GM12801 (cell line): ENCODE measurements around the gene SPATA6L.

Experiments
- TF ChIP-seq, protein P1 (sequence below): IDR thresholded peaks from one replicate; pipeline ENCODE4 v1.5.1; 2011; ENCODE audit warnings: control low read depth; ENCODE audit not compliant: insufficient read length; ENCODE audit errors: extremely low read depth

The SPATA6L gene

DNA sequence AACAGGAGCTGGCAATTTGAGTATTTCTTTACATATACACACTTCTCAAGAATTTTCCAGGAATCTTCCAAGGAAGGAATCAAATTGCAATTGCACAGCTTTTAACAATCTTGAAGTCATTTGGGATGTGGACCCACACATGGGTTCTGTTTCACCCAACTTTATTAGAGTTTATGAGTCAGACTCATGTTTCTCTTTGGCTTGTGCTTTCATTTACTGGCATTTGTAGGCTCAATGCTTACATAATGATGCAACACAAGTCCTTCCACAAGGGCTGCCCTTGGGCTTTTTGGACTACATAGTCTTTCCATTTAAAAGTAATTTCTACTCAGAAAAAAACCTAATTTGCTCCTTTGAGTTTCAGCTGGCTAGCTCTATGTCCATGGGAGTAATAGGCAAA is 8.5 kb upstream of the SPATA6L start:
- TF ChIP-seq, protein P1, sequence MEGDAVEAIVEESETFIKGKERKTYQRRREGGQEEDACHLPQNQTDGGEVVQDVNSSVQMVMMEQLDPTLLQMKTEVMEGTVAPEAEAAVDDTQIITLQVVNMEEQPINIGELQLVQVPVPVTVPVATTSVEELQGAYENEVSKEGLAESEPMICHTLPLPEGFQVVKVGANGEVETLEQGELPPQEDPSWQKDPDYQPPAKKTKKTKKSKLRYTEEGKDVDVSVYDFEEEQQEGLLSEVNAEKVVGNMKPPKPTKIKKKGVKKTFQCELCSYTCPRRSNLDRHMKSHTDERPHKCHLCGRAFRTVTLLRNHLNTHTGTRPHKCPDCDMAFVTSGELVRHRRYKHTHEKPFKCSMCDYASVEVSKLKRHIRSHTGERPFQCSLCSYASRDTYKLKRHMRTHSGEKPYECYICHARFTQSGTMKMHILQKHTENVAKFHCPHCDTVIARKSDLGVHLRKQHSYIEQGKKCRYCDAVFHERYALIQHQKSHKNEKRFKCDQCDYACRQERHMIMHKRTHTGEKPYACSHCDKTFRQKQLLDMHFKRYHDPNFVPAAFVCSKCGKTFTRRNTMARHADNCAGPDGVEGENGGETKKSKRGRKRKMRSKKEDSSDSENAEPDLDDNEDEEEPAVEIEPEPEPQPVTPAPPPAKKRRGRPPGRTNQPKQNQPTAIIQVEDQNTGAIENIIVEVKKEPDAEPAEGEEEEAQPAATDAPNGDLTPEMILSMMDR = no peak

DNA sequence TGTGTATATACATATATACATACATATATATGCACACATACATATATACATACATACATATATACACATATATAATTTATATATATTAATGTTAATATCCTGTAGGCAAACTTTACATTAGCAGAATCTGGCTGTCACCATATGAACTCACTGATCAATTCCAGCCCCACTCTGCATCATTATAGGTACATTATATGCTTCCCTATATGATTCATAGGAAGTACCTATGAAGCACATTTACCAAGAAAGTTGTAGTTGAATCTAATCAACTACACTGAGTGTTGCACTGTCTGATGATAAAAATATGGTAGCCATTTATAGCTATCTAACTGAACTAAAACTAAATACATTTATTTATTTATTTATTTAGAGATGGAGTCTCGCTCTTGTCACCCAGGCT is 5.5 kb upstream of the SPATA6L start:
- TF ChIP-seq, protein P1 = no peak

DNA sequence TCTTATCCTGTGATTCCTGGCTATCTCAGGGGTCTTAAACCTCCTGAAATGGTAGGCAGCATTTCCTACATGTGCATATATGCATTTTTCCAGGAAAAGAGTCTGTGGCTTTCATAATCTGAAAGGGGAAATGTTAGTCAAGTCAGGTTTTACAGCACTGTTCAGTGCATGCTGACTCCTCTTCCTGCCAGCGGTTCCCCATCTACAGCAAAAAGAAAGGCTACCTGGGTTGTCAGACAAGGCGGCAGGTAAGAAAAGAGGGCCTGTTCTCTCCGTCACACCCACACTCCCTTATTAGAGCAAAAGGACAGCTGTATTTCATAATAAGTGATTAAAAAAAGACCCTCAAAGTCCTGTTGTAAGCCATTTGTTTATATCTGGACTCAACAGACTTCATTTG is 4.3 kb upstream of the SPATA6L start:
- TF ChIP-seq, protein P1 = no peak

DNA sequence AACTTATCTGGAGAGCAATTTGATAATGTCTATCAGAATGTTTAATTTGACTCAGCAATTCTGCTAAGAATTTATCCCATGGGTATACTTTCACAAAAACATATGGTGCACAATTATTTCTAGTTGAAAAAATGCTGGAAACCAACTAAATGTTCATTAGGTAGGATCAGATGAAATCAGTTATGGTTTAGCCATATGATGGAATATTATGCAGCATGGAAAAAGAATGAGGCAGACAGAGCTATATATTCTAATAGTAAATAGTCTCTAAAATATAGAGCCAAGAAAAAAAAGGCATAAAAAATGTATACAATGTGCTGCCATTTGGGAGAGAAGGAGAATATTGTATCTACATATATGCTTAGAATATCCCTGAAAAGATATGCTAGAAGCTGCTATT is 3.6 kb upstream of the SPATA6L start:
- TF ChIP-seq, protein P1 = no peak

DNA sequence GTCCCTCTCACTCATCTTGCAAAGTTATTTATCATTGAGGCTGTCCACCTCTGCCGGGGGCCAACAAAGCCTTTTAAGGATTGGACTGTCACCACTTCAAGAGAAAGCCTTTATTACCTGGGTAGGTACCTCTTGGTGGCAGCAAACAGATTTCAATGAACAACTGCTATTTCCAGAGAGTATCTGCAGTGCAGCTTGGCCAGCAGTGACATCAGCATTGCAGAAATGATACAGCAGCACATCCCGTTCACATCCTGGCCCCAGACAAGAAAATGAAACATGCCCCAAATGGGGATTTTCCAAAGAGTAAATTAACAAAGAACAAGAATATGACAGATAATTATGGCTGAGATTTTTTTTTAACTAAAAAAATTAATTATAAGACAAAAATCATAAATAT is 2.3 kb upstream of the SPATA6L start:
- TF ChIP-seq, protein P1 = no peak

DNA sequence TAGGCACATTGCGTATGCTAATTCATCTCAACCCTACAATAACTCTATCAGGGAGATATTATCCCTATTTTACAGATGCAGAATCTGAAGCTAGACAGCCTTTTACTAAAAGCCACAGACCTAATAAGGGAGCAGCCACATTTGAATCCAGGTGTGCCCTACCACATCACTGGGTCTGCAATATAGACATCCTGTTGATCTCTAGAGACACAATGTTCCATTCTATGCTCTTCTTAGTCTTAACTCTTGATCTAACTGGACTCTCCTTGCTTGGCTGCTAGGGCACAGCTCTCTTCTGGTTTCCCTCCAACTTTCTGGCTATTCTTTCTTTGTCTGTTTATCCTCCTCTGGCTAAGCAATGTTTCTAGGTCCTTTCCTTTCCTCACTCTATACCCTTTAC is 1.4 kb upstream of the SPATA6L start:
- TF ChIP-seq, protein P1 = no peak

DNA sequence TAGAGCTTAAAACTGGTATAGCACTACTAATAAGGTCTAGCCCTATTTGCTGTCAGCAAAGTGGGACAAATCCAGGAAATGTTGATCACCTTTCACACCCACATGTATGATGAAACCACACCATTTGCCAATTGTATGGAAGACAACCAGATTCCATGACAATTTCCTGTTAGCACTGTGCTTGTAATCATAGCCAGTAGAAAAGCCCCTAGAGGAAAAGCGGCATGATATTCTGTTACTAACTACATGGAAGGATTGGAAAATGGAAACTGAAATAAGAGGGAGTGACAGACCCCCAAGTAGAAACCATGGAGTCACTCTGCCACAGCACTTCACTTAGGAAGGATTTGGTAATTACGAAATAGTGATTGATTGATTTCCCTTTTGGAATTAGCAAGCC is 923 bp downstream of the SPATA6L start:
- TF ChIP-seq, protein P1 = no peak

DNA sequence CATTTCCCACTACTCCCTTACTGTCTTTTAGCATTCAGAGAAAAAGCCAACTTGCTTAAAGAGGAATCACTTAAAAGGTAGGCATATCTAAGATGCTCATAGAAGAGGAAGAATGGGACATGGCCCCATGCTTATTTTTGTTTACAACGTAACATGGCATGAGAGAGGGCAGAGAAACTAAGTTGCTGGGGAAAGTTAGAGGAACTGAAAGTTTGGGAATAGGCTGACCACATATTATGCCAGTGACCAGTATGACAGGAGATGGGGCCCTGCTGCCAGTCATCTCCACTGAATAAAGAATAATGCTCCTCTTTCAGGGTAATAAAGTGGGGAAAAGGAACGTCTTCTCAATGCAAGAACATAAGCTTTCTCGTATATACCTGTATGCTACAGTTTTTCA is 2.3 kb downstream of the SPATA6L start:
- TF ChIP-seq, protein P1 = no peak
